ENCODE data around the gene GDAP2. TPM values are rescaled to one million over a fixed set of nuclear protein-coding genes. Genes with fewer than 3 reads are reported as not detected.

GDAP2 gene
- total and polyA plus RNA-seq, 2 donors (not counting 1 experiment from before 2014, with no cell fraction given) = 6.8 to 36.7 TPM

Other genes starting within 250 kb of the GDAP2 start
- gene WDR3, start 118 bp upstream of the GDAP2 start, total RNA-seq = 14.9 and 18.5 TPM in 2 replicates
- gene WDR3, start 118 bp upstream of the GDAP2 start, polyA plus RNA-seq = 5.5 and 9.7 TPM in 2 replicates

Measured in B cell (primary cell).